NCI-H1694 treated with DMSO at 0.1 percent for 48 hours (cell line): Measurements from ENCODE around the gene COG6.

Experiments used
- DNase-seq: peaks from one replicate; lab custom pipeline; 2025; lab: John Stamatoyannopoulos, UW

COG6 gene

DNA sequence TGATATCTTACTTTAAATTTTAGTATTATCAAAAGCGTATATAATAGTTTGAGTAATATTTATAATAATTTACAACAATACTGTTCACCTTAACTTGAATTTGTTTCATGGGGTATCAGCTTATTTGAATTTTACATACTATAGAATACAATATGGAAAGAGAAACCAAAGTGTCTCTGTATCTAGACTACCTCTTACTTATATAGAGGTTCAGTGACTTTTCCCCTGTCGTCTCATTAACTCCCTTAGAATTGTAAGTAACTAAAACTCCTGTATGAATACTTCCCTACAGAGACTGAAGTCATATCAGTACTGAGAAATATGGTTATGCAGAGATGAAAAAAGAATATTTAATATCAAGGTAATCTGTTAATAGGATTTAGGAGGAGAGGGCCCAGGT is 26.8 kb downstream of the COG6 start:
- no peak for DNase-seq

DNA sequence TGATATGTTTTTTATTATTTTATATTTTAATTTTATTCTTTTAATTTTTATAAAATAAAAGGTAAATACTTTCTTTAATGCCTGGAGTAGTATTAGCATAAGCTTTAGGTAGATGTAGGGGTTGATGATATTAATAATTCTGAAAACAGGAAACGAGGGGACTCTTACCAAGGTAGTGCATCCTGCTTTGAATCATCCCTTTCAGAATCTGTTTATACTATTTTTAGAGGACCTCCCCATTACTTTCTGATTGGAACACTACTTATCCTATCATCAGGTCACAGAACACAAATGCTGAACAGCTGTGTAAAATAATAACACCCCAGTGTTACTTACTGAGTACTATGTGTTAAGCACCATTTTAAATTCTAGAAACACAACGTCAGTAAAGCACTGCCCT is 27.3 kb downstream of the COG6 start:
- no peak for DNase-seq

DNA sequence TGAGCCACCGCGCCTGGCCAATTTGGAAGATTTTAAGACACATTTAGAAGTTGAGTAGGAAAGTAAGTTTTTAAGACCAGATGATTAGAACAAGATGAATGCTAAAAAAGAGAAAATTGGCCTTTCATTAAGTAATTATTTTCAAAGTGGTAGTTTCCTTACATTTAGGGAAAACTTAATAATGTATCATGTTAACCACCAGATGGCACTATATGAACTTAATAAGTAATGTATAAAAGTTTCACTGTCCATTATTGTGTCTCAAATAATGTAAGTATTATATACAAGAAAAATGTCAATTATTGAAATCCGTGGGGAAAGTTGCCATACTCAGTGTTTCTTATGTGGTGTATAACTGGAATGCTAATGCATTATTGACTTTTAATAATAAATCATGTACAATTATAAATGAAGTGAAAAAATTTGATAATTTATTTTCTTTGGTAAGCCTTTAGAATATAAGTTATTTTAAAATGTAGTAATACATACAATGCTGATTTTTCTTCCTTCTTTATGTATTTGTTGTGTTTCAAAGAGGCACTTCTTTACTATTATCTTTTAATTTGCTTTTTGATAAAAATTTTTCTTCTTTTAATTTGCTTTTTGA is 29.2 kb downstream of the COG6 start:
- DNase-seq, result peak; percentile 66

DNA sequence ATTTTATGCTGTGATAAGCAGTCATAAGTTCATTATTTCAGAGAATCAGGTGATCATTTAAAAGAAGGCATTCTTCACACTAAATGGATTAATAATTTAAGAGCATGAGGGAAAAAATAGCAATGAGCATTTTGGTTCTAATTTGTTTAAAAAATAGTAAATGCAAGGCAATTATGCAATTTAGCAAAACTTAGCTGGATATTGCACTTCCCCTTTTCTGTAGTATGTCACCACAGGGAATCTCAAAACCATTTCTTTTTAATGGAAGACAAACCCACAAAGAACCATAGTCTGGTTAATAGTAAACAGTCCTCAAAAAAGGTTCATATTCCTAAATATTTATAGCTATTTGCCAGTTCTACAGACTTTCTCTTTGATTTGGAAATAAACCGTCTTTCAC is 30.2 kb downstream of the COG6 start:
- no peak for DNase-seq

DNA sequence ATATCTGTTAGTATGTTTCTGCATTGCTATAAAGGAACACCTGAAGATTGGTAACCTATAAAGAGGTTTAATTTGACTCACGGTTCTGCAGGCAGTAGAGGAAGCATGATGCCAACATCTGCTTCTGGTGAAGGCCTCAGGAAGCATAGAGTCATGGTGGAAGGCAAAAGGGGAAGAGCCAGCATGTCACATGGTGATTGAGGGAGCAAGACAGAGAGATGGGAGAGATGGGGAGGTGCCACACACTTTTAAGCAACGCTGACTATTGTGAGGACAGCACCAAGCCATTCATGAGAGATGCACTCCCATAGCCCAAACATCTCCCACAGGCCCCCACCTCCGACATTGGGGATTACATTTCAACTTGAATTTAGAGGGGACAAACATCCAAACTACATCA is 32.8 kb downstream of the COG6 start:
- no peak for DNase-seq

DNA sequence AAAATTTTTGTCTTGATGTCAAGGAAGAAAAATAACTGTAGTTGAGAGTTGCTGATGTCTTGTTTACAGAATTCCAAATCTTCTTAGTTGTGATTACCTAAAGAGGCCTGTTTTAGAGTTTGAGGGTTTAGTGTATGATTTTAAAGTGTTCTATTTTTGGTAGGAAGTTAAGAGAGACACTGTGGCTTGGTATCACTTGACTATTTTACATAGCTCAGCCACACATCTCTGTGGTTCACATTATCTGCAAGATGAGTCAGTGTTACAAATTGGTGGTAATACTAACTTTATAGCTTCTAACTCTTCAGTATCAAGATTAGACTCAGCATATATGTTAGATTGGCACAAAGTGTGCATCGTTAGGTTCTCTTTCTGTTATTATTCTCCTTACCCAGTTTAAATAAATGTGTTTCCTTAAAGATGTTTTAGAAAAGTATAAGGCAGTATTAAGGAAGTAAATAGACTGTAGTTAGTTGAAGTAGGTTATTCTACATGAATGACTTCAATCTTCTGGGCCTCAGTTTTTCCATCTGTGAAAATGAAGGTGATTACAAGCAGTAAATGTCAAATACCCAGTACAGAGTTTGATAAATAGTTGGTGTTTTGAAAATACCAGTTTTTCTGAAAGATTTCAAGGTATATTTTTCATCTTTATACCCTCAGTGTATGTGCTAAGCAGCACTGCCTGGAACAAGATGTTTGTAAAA is 33.4 kb downstream of the COG6 start:
- no peak for DNase-seq

DNA sequence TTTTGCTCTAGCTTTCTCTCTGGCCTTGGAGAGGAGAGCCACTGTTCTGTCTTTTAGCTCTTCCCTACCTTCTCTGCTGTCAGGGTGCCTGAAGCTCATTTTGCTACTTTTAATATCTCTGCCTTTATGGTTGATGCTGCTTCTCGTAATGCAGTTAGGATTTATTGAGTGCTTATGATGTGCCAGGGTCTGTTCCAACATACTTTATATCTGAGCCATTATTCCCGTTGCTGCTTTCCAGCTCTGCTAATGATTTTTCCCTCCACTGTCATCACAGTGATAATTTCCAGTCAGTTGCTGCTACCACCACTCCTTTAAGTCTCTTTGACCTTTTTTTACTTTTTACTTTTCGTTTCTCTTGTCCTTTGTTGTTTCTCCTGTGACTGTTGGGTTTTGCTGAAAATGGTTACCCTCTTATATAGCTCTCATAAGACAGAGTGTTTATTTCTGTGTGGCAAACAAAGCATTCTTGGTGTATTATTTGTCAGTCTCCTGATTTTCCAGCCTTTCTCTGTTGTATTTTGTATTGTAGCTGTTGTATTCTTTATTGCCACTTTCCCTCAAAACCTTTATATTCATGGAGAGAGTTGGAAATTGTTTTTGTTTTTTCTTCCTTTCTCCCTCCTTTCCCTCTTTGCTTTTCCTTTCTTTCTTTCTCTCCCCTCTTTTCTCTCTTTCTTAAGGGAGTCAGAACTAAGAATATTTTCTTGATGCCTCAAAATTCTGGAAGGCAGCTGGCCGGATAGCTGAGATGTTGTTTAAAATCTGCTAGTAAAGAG is 37.4 kb downstream of the COG6 start:
- DNase-seq, result no peak

DNA sequence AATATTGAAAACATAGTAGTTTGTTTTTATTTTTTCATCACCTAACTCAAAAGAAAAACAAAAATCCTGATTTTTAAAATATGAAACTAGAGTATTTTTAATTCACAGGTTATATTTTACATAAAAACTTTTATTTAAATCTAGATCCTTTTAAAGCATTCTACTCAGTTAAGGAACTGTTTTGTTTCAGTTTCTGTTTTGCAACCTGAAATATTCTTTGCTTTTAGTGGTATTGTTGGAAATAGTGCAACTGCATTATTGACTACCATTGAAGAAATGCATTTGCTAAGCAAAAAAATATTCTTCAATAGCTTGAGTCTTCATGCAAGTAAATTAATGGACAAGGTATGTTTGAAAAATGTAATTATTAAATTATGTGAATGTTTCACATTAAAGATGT is 43.8 kb downstream of the COG6 start:
- no peak for DNase-seq

DNA sequence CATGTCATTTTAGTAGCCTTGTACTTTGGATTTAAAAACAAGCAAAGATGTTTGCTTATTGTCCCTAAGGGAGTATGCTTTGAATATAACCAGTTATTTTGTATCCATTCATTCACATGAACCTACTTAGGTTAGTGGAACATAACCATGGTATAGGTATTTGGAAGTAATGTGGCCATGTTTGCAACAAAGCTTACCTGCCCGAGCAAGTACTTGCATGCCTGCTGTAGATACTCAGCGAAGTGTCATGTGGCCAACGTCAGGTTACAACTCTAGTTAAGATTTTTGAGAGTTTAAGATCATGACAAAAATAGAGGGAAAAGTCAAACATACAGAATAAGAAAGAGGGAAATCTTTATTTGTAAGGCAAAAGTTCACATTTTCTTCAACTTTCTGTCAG is 57.2 kb downstream of the COG6 start:
- no peak for DNase-seq

DNA sequence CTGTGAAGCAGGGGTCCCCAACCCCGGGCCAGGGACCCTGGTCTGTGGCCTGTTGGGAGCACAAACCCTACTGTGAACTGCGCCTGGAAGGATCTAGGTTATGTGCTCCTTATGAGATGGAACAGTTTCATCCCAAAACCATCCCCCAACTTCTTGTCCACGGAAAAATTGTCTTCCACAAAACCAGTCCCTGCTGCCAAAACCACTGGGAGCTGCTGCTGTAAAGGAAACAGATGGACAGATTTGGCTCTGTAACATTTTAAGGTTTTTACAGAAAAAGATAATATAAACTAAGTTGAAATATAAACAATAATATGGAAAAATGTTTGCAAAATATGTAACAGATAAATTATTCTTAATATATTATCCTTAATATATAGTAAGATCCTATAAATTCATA is 73.7 kb downstream of the COG6 start:
- peak; percentile 12 for DNase-seq

DNA sequence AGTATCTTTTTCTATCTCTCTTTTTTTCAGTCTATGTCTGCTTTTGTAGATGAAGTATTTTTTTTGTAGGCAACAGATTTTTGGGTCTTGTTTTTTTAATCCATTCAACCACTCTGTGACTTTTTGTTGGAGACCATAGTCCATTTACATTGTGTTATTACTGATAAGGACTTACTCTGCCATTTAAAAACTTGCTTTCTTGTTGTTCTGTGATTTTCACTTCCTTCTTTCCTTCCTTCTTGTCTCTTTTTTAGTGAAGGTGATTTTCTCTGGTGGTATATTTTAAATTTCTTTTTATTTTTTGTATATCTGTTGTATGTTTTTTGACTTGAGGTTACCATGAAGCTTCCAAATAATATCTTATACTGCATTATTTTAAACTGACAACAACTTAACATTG is 79.5 kb downstream of the COG6 start:
- DNase-seq, result no peak

DNA sequence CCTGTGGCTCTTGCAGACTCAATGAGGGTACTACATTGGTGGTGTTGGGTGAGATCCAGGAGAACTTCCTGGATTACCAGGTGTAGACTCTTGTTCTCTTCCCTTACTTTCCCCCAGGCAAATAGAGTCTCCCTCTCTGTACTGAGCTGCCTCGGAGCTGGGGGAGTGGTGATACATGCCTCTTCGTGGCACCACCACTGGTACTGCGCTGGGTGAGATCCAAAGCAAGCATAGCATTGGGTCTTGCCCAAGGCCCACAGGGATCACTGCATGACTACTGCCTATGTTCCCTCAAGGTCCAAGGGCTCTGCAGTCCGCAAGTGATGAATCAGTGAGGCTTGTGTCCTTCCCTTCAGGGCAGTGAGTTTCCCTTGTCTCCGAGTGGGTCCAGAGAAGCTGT is 81.6 kb downstream of the COG6 start:
- no peak for DNase-seq

DNA sequence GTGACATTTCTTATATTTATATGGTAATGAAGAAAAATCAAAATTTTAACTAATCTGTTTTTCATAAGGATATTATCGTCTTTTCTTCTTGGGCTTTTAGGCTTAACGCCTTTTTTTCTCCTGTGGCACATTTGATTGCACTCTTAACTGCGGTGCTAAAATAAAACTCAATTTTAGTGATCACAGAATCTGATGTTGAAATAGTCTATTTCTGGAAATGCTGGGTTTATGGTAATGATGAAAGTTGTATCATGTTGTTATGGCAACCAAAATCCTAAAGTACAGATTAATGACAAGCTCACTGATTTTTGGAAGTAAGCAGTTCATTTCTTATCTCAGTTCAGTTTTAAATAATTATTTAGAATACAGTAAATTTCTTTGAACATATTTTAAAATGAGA is 85.3 kb downstream of the COG6 start:
- DNase-seq, result no peak

DNA sequence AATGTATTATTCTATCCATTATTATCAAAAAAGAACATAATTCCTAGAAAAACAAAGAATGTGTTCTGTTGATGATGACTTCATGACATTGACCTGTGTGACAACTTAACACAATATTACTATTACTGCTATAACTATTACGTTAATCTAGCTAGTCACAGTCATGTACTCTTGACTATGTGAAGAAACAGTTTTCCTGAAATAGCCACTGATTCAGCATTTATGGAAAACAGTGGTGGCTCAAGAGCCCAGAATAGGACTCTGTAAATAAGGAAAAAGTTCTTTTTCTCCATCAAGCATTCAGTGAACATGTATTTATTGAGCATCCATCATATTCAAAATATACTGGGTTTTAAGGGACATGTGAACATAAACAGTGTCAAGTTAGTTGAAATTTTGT is 93.5 kb downstream of the COG6 start:
- DNase-seq, result no peak

DNA sequence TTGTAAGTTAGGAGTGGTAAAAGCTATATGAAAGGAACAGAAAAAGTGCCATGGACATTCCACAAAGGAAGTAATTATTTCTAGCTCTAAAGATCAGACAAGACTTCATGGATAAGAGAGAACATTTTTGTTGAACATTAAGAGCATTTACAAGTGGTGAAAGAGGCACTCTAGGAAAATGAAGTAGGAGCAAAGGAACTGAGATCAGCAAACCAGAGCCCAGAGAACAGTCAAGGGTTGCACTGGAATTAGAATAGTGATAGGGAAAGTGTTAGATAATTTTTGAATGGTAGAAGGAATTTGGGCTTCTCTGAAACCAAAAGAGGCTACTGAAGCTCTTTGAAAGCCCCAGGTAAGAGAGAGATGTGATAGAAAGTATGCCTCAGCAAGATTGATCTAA is 94.1 kb downstream of the COG6 start:
- no peak for DNase-seq

DNA sequence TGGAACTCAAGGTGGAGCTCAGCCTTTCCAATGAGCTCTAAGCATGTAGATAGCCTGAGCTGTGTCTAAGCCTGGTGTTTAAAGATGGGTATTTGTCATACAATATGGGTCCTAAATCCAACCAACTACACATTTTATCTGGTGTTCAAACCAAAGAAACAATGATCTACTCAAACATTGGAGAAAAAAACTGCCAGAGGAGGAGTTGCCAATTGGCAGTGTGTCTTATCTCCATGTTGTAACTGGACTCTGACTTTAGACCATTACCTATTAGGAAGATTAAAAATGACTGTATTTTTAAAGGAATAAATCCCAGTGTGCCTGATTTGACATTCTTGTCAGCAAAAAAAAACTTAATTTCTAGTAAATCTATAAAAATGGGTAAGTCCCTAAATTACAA is 96.3 kb downstream of the COG6 start:
- DNase-seq, result no peak

DNA sequence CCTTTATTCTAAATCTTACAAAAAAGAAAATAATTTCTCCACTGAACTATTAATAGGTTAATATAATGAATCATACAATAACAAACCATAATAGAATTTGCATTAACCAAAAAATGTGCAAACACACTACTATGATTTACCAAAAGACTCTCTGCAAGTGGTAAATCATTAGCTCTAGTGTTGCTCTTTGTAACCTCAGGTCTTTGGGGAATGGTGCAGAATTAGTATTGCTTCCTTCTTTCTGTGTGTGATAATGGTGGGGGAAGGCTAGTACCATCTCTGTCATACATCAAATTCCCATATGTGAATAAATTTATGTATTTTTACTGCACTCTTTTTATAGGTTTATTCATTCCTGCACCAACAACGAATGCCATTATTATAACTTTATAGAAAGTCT is 105.1 kb downstream of the COG6 start:
- no peak for DNase-seq

DNA sequence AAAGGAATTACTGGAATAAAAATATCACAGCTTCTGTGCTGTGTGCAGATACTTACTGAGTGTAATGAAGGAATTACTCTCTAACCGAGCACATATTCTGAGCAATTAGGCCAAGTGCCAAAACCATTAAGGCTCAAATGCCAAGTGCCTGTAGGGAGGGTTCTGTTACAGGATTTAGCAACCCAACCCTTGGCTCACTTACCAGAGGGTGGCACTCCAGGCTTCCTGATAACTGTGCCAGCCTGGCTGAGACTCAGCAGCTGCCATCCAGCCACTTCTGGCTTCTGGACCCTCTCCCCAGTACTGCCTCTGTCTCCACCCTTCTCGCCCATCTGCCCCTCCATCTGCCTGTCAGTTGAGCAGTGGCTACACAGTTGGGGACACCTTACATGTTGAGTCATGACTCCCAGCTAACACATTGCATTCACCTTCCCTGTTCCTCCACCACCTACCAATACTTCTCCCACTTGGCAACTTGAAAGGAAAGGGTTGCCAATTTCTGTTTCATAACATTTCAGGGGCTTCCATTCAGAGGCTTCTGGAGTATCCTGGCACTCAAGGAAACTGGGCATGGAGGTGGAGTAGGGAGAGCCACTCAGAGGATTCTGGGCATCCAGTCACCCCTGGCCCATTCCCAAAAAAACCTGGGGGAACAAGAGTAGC is 110.5 kb downstream of the COG6 start:
- peak; percentile 100 for DNase-seq

DNA sequence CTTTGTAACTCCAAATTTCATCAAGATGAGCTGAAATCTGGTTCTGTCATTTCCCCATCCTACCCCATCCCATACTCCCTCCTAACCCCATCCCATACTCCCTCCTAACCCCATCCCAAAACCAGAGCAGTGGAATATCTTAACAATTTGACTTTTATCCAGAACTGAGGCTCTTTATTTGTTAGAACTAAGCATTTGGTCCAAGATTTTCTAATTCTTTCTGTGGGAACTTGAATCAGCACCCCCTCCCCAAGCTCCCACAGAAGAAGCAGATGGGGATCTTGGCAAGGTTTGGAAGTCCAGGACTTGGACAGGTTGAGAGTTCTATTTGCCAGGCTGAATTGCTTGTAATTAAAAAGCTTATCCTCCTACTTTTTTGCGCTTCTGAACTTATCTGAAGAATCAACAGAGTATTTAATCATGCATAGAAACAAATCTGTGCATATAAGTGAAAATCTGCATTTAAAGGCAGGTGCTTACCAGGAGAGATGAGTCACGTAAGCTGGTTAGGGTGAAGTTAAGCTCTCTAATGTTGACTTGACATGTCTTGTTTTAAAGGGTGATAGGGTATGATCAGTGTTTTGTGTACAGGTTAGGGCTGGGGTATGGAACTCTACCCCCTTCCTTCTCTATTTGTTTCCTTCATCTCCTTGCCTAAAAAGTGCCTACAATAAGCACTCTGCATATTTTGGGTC is 111.1 kb downstream of the COG6 start:
- peak; percentile 85 for DNase-seq

DNA sequence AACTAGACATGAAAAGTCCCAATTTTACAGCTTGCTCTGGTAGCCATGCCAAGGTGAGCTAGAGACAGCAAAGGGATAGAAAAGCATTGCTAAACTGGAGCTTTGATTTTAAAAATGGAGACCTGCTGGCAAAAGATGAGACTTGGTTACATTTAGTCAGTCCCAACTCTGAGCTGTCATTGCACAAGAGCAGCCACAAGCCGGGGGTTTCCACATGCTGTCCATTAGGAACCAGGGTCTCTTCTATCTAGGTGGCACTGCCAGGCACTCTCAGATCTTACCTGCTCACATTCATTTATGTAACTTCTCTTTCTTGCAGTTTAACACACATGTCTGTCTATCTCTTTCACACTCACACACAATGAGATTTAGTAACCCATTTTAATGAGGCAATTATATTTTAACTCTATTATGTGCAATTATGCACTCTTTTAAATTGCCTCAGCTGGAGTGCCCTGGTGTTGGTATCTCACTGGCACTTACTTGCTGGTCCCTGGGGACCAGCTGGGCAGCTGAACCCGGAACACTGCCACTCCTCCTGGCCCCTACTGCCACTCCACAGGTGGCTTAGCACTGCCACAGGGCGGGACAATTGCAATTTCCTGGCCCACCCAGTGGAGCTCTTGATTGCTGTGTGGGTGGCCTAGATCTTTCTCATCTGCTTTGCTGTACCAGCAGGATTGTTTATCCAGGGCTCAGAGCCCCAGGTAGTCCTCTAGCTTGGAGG is 112.5 kb downstream of the COG6 start:
- DNase-seq, result peak; percentile 42

DNA sequence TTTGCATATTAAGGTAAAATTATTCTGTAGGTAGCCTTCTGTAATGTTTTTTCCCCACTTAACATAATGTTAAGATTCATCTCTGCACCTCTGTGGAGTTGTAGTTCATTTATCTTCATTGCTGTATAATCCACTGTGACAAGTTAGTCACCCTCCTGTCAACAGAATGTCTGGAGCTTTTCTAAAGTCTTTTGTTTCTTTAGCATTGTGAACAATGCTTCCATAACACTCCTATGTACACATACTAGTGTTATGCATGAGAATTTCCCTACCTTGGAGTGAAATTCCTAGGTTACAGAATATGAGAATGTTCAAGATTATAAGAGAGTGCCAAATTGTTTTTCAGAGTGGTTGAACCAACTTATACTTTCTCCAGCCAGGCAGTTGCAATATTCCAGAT is 113.5 kb downstream of the COG6 start:
- no peak for DNase-seq
